IPS-18c (cell line): Measurements from ENCODE around the gene SP5.
"Not testable (repeated sequence)": the region's sequence is repeated elsewhere in the genome, so short reads cannot be mapped to it uniquely, and the experiment has no call there.

Experiments
- H3K4me3 ChIP-seq: 2 replicates; pipeline ENCODE4 v1.7.0; 2013; ENCODE audit warnings: low read depth, mild to moderate bottlenecking, low read length, moderate library complexity; ENCODE audit not compliant: insufficient read depth
- H3K9me3 ChIP-seq: one replicate; pipeline ENCODE4 v1.6.1; 2013; ENCODE audit warnings: mild to moderate bottlenecking, low read length, moderate library complexity; ENCODE audit not compliant: control insufficient read depth, insufficient read depth

SP5 gene

DNA sequence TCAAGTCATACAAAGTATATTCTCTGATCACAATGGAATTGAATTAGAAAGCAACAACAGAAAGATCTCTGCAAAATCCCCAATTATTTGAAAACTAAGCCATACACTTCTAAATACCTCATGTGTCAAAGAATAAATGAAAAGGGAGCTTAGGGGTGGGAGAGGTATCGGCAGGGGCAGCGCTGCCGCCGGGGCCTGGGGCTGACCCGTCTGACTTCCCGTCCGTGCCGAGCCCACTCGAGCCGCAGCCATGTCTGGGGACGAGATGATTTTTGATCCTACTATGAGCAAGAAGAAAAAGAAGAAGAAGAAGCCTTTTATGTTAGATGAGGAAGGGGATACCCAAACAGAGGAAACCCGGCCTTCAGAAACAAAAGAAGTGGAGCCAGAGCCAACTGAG lies 36.4 kb downstream of the SP5 start:
- H3K4me3 ChIP-seq: not testable (repeated sequence)

GRCh38 chr2:170761572-170761971 lies 46.4 kb downstream of the SP5 start:
- no peaks in the 10 kb centered on the region for H3K9me3 ChIP-seq
- H3K4me3 ChIP-seq: no peak overlapping the region

More for the DNA sequence above, 36.4 kb downstream of the SP5 start:
- not testable (repeated sequence) for H3K9me3 ChIP-seq

DNA sequence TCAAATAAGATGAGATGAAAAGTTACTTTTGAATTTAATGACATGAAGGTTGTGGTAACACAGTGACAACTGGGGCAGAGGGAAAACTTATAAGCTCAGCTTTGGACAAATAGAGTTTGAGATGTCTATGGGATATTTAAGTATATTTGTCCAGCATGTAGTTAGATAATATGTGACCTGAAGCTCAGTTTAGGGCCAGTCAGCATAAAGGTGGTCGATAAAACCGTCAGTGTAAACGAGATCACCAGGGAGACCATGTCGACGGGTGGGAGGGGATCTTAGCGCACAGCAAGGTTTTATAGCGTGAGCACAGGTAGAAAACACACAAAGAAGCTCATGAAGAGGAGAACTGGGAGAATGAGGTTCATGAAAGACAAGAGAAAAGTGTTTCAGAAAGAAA lies 47.6 kb downstream of the SP5 start:
- Histone ChIP-seq H3K4me3 (no peak overlapping the region), H3K9me3 (no peaks in the 10 kb centered on the region)

DNA sequence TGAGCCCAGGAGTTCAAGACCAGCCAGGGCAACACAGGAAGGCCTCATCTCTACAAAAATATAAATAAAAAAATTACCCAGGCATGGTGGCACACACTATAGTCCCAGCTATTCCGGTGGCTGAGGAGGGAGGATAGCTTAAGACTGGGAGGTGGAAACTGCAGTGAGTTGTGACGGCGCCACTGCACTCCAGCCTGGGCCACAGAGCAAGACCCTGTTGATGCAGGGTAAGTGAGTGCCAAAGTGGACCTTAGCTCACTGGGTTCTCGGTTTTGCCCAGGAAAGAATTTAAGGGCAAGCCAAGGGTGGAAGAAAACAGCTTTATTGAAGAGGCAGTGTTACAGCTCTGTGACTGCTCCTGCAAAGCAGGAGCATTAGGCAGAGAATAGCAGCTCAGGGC lies 48.1 kb downstream of the SP5 start:
- Histone ChIP-seq H3K9me3 (no peaks in the 10 kb centered on the region), H3K4me3 (no peak overlapping the region)

GRCh38 chr2:170764880-170765261 lies 49.7 kb downstream of the SP5 start:
- H3K4me3 ChIP-seq: no peak overlapping the region

GRCh38 chr2:170766693-170767092 lies 51.6 kb downstream of the SP5 start:
- no peaks in the 10 kb centered on the region for H3K9me3 ChIP-seq
- no peak overlapping the region for H3K4me3 ChIP-seq

More at GRCh38 chr2:170764880-170765261, 49.7 kb downstream of the SP5 start:
- H3K9me3 ChIP-seq: no peaks in the 10 kb centered on the region
